CD14-positive monocyte (primary cell): ENCODE measurements around the gene SSPN. TPM values are rescaled to one million over a fixed set of nuclear protein-coding genes. Genes with fewer than 3 reads are reported as not detected.

ENCODE experiments used
- DNase-seq, 3 donors: peaks; one replicate each; pipeline ENCODE4 v3.0.0-alpha.2; 2011 to 2022
- H2AFZ ChIP-seq: 2 replicates; pipeline ENCODE4 v1.6.0; 2012; ENCODE audit warnings: mild to moderate bottlenecking, low read depth, low read length, inconsistent platforms; ENCODE audit not compliant: insufficient read depth, poor library complexity, severe bottlenecking
- H3K27ac ChIP-seq, 2 donors: 1 replicate in 1 of 2; 2 replicates in 1 of 2; pipeline ENCODE4 v1.5.1; 2012 to 2013; ENCODE audit warnings: low read length in 2 of 2, control low read depth in 1 of 2, inconsistent platforms in 1 of 2, low read depth in 1 of 2, mild to moderate bottlenecking in 1 of 2
- H3K27me3 ChIP-seq, 2 donors: one replicate each; pipeline versions ENCODE4 v1.6.0 to v1.6.1; 2011 to 2013; ENCODE audit warnings: low read length in 2 of 2; ENCODE audit not compliant: control insufficient read depth in 2 of 2, insufficient read depth in 2 of 2
- H3K36me3 ChIP-seq, 2 donors: replicated peaks in 1 of 2; 1 replicate in 1 of 2; 2 replicates in 1 of 2; pipeline versions ENCODE4 v1.5.1 to v1.6.1; 2012 to 2013; ENCODE audit warnings: low read length in 2 of 2, control low read depth in 1 of 2, inconsistent platforms in 1 of 2, mild to moderate bottlenecking in 1 of 2; ENCODE audit not compliant: insufficient read depth in 2 of 2, control insufficient read depth in 1 of 2
- H3K4me1 ChIP-seq, 2 donors: 1 replicate in 1 of 2; 2 replicates in 1 of 2; pipeline versions ENCODE4 v1.5.1 to v1.6.1; 2012 to 2013; ENCODE audit warnings: low read length in 2 of 2, control low read depth in 1 of 2, inconsistent platforms in 1 of 2, mild to moderate bottlenecking in 1 of 2, moderate library complexity in 1 of 2; ENCODE audit not compliant: insufficient read depth in 2 of 2, control insufficient read depth in 1 of 2
- H3K4me2 ChIP-seq: replicated peaks from 2 replicates; pipeline ENCODE3; 2012; ENCODE audit warnings: low read length, moderate library complexity, mild to moderate bottlenecking; ENCODE audit not compliant: poor library complexity, severe bottlenecking; ENCODE audit errors: extremely low read depth
- H3K4me3 ChIP-seq, 3 experiments: fragments of 200-600 bp in 1 of 3; sonication (generic) in 1 of 3; replicated peaks in 1 of 3; 1 replicate in 2 of 3; 2 replicates in 1 of 3; pipeline ENCODE4 v1.5.1; 2011 to 2013; ENCODE audit warnings: low read length in 3 of 3, mild to moderate bottlenecking in 3 of 3, control low read depth in 2 of 3, low read depth in 2 of 3, inconsistent platforms in 1 of 3, moderate library complexity in 1 of 3
- H3K79me2 ChIP-seq: 2 replicates; pipeline ENCODE4 v1.6.0; 2012; ENCODE audit warnings: mild to moderate bottlenecking, control low read depth, inconsistent platforms, low read length, moderate library complexity; ENCODE audit not compliant: insufficient read depth
- H3K9ac ChIP-seq: 2 replicates; pipeline ENCODE4 v1.6.0; 2017; ENCODE audit warnings: low read length, mild to moderate bottlenecking; ENCODE audit not compliant: insufficient read depth, poor library complexity, severe bottlenecking
- H3K9me3 ChIP-seq, 2 donors: replicated peaks in 1 of 2; 1 replicate in 1 of 2; 2 replicates in 1 of 2; pipeline versions ENCODE4 v1.5.1 to v1.6.1; 2012 to 2013; ENCODE audit warnings: low read length in 2 of 2, control low read depth in 1 of 2; ENCODE audit not compliant: control insufficient read depth in 1 of 2, insufficient read depth in 1 of 2
- H4K20me1 ChIP-seq: 2 replicates; pipeline ENCODE4 v1.6.0; 2012; ENCODE audit warnings: mild to moderate bottlenecking, low read length, control low read depth, moderate library complexity; ENCODE audit not compliant: insufficient read depth
- H3K27ac Mint-ChIP-seq, 7 donors: one replicate each; pipeline ENCODE4 v1.8.0; 2020; ENCODE audit warnings: mild to moderate bottlenecking in 7 of 7, mixed read lengths in 7 of 7, moderate library complexity in 6 of 7, inconsistent platforms in 2 of 7
- H3K27me3 Mint-ChIP-seq, 3 donors: one replicate each; pipeline ENCODE4 v1.8.0; 2021 to 2022; ENCODE audit warnings: low read depth in 3 of 3, mild to moderate bottlenecking in 3 of 3, mixed read lengths in 3 of 3, moderate library complexity in 3 of 3, inconsistent platforms in 1 of 3
- H3K36me3 Mint-ChIP-seq, 2 donors: one replicate each; pipeline ENCODE4 v1.8.0; 2020; ENCODE audit warnings: mixed read lengths in 2 of 2, inconsistent platforms in 1 of 2, mild to moderate bottlenecking in 1 of 2
- H3K4me1 Mint-ChIP-seq: one replicate; pipeline ENCODE4 v1.8.0; 2020; ENCODE audit warnings: mild to moderate bottlenecking, mixed read lengths
- H3K4me3 Mint-ChIP-seq, 2 donors: one replicate each; pipeline ENCODE4 v1.8.0; 2020; ENCODE audit warnings: mild to moderate bottlenecking in 2 of 2, mixed read lengths in 2 of 2, moderate library complexity in 1 of 2
- H3K9me3 Mint-ChIP-seq, 7 donors: one replicate each; pipeline ENCODE4 v1.8.0; 2020 to 2022; ENCODE audit warnings: mixed read lengths in 7 of 7, mild to moderate bottlenecking in 6 of 7, moderate library complexity in 6 of 7, inconsistent platforms in 2 of 7
- WGBS: methylation state at CpG from one replicate; pipeline ENCODE4 v1.1.5; 2013; ENCODE audit warnings: missing lambda C conversion rate; ENCODE audit not compliant: insufficient coverage; 5-methylcytosine and 5-hydroxymethylcytosine counted together
- intact Hi-C, 2 donors: fragments of 100-400 bp; cut with micrococcal nuclease; formaldehyde crosslinking; loops; one replicate each; pipeline versions ENCODE4 v1.15.0 to v1.15.1; 2023
- polyA plus RNA-seq, 3 donors: library from polyadenylated mRNA; depleted of rRNA in 1 of 3; unstranded in 2 of 3; stranded (reverse) in 1 of 3; fragments of 300-500 nt in 2 of 3; fragments of >200 nt in 1 of 3; fragmentation: Illumina TruSeq in 2 of 3; gene quantifications; 1 replicate in 2 of 3; 2 replicates in 1 of 3; pipeline ENCODE4 v1.2.3, GENCODE V29; 2012 to 2021
- TF ChIP-seq, protein P1 (sequence below): fragments of 200-600 bp; IDR thresholded peaks from one replicate; pipeline ENCODE4 v1.8.0; 2022; ENCODE audit warnings: antibody characterized with exemption, mild to moderate bottlenecking

Gene SSPN
- polyA plus RNA-seq, 3 donors = 0.15 TPM; not detected in 2

DNA sequence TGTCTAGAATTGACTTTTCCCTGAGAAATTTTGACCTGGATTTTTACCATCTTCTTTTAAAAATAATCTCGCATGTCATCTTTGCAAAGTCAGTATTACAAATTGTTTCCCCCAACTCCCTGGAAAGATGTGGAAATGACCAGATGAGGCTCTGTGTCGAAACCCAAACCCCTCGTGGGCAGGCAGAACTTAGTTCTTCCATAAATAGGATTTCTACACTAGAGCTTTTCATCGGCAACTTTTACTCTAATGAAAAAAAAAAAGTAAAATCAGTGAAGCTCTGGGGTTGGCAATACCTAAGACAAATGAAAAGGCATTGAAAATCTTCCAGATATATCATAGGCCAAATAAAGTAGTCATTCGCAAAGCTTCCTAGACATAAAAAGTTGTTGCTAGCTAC is 17.0 kb downstream of the SSPN start:
- H3K27ac ChIP-seq = no peak overlapping the region
- Mint-ChIP-seq H3K36me3 (no peaks in the 10 kb centered on the region), H3K4me3 (no peak overlapping the region), H3K4me1 (peaks cover 2% of the 10 kb centered on the region), H3K9me3 (no peaks in the 10 kb centered on the region), H3K27me3 (peaks cover 0 to 1% (median 0%) of the 10 kb centered on the region in 3 donors), H3K27ac (no peak overlapping the region)
- H3K9me3 ChIP-seq = no peaks in the 10 kb centered on the region
- WGBS = no CpG with 5 or more reads among the region's 5 CpGs
- H3K4me3 ChIP-seq = no peak overlapping the region
- no peak overlapping the region for H3K9ac ChIP-seq
- TF ChIP-seq, protein P1, sequence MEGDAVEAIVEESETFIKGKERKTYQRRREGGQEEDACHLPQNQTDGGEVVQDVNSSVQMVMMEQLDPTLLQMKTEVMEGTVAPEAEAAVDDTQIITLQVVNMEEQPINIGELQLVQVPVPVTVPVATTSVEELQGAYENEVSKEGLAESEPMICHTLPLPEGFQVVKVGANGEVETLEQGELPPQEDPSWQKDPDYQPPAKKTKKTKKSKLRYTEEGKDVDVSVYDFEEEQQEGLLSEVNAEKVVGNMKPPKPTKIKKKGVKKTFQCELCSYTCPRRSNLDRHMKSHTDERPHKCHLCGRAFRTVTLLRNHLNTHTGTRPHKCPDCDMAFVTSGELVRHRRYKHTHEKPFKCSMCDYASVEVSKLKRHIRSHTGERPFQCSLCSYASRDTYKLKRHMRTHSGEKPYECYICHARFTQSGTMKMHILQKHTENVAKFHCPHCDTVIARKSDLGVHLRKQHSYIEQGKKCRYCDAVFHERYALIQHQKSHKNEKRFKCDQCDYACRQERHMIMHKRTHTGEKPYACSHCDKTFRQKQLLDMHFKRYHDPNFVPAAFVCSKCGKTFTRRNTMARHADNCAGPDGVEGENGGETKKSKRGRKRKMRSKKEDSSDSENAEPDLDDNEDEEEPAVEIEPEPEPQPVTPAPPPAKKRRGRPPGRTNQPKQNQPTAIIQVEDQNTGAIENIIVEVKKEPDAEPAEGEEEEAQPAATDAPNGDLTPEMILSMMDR = no peak
- no peaks in the 10 kb centered on the region for H4K20me1 ChIP-seq
- H3K79me2 ChIP-seq = no peaks in the 10 kb centered on the region
- H3K4me2 ChIP-seq = no peak overlapping the region
- no peaks in the 10 kb centered on the region for H3K27me3 ChIP-seq
- no peak for DNase-seq
- H3K4me1 ChIP-seq = no peaks in the 10 kb centered on the region
- no peak overlapping the region for H2AFZ ChIP-seq
- no peaks in the 10 kb centered on the region for H3K36me3 ChIP-seq
- intact Hi-C loops = no loop called here

DNA sequence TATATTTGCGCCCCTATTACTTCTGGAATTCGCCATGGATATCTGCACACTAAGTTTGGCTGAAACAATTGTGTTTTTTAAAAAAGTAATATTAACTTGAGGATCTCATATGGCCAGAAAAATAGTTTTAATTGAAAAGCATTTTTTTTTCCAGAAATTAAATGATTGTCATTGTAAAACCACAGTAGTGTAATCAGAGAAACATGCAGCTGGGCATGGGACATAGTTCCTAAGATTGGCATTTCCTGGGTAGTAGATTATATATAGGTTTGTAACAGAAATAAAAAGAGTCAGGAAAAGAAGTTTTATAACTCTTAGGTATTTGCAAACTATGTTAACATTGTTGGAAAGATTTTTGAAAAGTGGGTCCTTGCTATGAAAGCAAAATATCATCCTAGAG is 17.6 kb downstream of the SSPN start:
- Histone ChIP-seq H3K9me3 (no peaks in the 10 kb centered on the region), H3K79me2 (no peaks in the 10 kb centered on the region), H2AFZ (no peak overlapping the region), H3K27me3 (no peaks in the 10 kb centered on the region), H3K4me3 (no peak overlapping the region), H3K9ac (no peak overlapping the region), H3K4me1 (no peaks in the 10 kb centered on the region), H3K4me2 (no peak overlapping the region), H4K20me1 (no peaks in the 10 kb centered on the region), H3K36me3 (no peaks in the 10 kb centered on the region), H3K27ac (no peak overlapping the region)
- Mint-ChIP-seq H3K27me3 (peaks cover 0 to 1% (median 0%) of the 10 kb centered on the region in 3 donors), H3K27ac (no peak overlapping the region), H3K9me3 (no peaks in the 10 kb centered on the region), H3K36me3 (no peaks in the 10 kb centered on the region), H3K4me1 (peaks cover 2% of the 10 kb centered on the region), H3K4me3 (no peak overlapping the region)
- 100% methylated on average over 1 of the region's 2 CpGs for WGBS
- TF ChIP-seq, protein P1 = no peak
- intact Hi-C loops = no loop called here
- DNase-seq = no peak
